Colonic mucosa (tissue), 4 donors: ENCODE results near the gene G0S2. TPM values are rescaled to one million over a fixed set of nuclear protein-coding genes. Genes with fewer than 3 reads are reported as not detected.

Source experiments
- DNase-seq: peaks from one replicate; pipeline ENCODE4 v3.0.0-alpha.2; 2020
- H3K27ac ChIP-seq: fragments of 200-600 bp; one replicate; pipeline ENCODE4 v1.8.0; 2021
- H3K27me3 ChIP-seq: fragments of 200-600 bp; one replicate; pipeline ENCODE4 v1.8.0; 2021
- H3K36me3 ChIP-seq: fragments of 200-600 bp; one replicate; pipeline ENCODE4 v1.8.0; 2021
- H3K4me1 ChIP-seq: fragments of 200-600 bp; one replicate; pipeline ENCODE4 v1.8.0; 2021; ENCODE audit warnings: mild to moderate bottlenecking
- H3K4me3 ChIP-seq: fragments of 200-600 bp; one replicate; pipeline ENCODE4 v1.8.0; 2021
- H3K9ac ChIP-seq, 2 donors: one replicate each; pipeline ENCODE4 v1.7.0; 2013; ENCODE audit warnings: control low read depth in 2 of 2, low read depth in 2 of 2, low read length in 2 of 2
- H3K9me3 ChIP-seq: fragments of 200-600 bp; one replicate; pipeline ENCODE4 v1.8.0; 2021
- intact Hi-C: fragments of 100-400 bp; cut with DNase I; formaldehyde crosslinking; loops from one replicate; pipeline ENCODE4 v1.14.1; 2022
- total RNA-seq, 2 donors: library from RNA; stranded (reverse); fragmentation: NEBNext Ultra II Directional in 1 of 2; extraction: Animal tissue kit (Norgen Biotek cat#: 25700) in 1 of 2; gene quantifications; one replicate each; pipeline ENCODE4 v1.2.1, GENCODE V29; 2021
- TF ChIP-seq, protein P1 (sequence below): fragments of 200-600 bp; IDR thresholded peaks from one replicate; pipeline ENCODE4 v1.8.0; 2022; ENCODE audit warnings: antibody characterized with exemption, mild to moderate bottlenecking
- donor health status: healthy.
- donor health status: DM: no; HTN: no; CAD: no.
- donor health status: DM: no; HTN: no; CAD: no.

Gene G0S2
- total RNA-seq, 2 donors from 2014 or later, result 24.3 to 24.7 TPM

DNA sequence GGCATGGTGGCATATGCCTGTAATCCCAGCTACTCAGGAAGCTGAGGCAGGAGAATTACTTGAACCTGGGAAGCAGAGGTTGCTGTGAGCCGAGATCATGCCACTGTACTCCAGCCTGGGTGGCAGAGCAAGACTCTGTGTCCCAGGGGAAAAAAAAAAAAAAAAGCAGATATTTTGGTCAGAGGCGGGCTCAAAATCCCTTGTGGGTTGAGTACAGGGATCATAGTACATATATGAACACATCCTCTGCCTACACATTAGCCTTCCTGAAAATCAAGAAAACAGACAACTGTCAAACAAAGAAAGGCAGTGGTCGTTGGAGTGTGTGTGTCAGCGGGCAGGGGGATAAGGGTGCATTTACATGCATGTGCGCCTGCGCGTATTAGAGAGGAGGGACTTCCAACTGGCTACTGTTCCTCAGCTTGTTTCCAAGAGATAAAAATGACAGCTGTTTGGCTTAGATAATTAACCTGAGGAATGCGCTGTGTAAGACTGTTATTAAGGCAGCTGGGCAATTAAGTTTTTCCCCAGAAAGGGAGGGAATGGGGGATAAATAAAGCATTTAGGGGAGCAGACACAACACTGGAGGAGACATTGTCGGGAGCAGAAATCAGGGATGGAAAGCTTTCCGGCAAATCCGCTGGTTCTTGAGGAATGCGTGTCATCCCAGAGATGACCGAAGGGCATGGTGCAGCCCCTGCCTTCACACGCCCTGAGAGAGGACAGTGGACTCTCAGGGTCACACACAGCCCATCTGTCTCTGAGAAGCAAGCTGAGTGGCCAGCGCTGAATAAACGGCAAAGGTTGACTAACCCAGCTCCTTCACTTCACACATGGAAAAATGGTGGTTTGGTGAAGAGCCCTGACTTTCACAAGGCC, 29.4 kb upstream of the G0S2 start:
- TF ChIP-seq, protein P1, sequence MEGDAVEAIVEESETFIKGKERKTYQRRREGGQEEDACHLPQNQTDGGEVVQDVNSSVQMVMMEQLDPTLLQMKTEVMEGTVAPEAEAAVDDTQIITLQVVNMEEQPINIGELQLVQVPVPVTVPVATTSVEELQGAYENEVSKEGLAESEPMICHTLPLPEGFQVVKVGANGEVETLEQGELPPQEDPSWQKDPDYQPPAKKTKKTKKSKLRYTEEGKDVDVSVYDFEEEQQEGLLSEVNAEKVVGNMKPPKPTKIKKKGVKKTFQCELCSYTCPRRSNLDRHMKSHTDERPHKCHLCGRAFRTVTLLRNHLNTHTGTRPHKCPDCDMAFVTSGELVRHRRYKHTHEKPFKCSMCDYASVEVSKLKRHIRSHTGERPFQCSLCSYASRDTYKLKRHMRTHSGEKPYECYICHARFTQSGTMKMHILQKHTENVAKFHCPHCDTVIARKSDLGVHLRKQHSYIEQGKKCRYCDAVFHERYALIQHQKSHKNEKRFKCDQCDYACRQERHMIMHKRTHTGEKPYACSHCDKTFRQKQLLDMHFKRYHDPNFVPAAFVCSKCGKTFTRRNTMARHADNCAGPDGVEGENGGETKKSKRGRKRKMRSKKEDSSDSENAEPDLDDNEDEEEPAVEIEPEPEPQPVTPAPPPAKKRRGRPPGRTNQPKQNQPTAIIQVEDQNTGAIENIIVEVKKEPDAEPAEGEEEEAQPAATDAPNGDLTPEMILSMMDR, result no peak
- Histone ChIP-seq H3K4me3 (no peak overlapping the region), H3K9me3 (no peaks in the 10 kb centered on the region), H3K9ac (no peak overlapping the region), H3K27ac (peak overlapping the region; percentile 6), H3K36me3 (no peaks in the 10 kb centered on the region), H3K4me1 (peaks cover 40% of the 10 kb centered on the region), H3K27me3 (no peaks in the 10 kb centered on the region)
- intact Hi-C loops, result loop anchor here (5.0 kb wide), 1 partner anchor 41 kb away; no protein-coding TSS in a partner anchor
- DNase-seq, result no peak

DNA sequence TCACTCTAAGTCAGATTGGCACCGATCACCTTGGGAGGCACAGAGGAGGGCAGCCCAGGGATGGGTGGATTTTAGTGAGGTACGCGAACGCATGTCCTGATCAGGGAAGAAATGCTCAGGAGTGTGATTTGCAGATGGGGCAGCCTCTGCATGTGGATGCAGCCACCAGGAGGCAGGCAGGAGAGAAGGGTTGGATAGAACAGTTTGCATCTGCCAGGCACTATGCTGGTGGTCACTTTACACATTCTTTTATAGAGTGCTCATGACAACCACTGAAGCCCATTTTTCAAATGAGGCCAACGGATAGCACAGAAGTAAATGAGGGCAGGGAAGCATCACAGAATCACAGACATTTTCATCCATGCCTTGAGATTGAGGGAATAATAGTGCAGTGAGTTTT, 28.7 kb upstream of the G0S2 start:
- H3K4me1 ChIP-seq, result peaks cover 34% of the 10 kb centered on the region
- peak overlapping the region; percentile 6 for H3K27ac ChIP-seq
- no peaks in the 10 kb centered on the region for H3K9me3 ChIP-seq
- H3K4me3 ChIP-seq, result no peak overlapping the region
- no peak for DNase-seq
- no peak overlapping the region for H3K9ac ChIP-seq
- no peaks in the 10 kb centered on the region for H3K36me3 ChIP-seq
- intact Hi-C loops, result loop anchor here (5.0 kb wide), 1 partner anchor 41 kb away; no protein-coding TSS in a partner anchor
- TF ChIP-seq, protein P1, result no peak
- H3K27me3 ChIP-seq, result no peaks in the 10 kb centered on the region

- TF ChIP-seq, protein P1, result no peak
- H3K4me3 ChIP-seq, result no peak overlapping the region
- no peak overlapping the region for H3K27ac ChIP-seq
- H3K9ac ChIP-seq, result no peak overlapping the region
- H3K9me3 ChIP-seq, result no peaks in the 10 kb centered on the region
- H3K4me1 ChIP-seq, result peaks cover 30% of the 10 kb centered on the region
- no peaks in the 10 kb centered on the region for H3K27me3 ChIP-seq
- intact Hi-C loops, result loop anchor here (5.0 kb wide), 1 partner anchor 40 kb away; no protein-coding TSS in a partner anchor
- no peaks in the 10 kb centered on the region for H3K36me3 ChIP-seq
- DNase-seq, result no peak
Measured at GRCh38 chr1:209647156-209647555, 28.1 kb upstream of the G0S2 start.

GRCh38 chr1:209648346-209648745, 26.9 kb upstream of the G0S2 start:
- Histone ChIP-seq H3K4me3 (no peak overlapping the region), H3K9ac (no peak overlapping the region), H3K27me3 (no peaks in the 10 kb centered on the region), H3K9me3 (no peaks in the 10 kb centered on the region), H3K36me3 (no peaks in the 10 kb centered on the region), H3K4me1 (peaks cover 24% of the 10 kb centered on the region), H3K27ac (peak overlapping the region; percentile 89)
- intact Hi-C loops, result loop anchor here (5.0 kb wide), 1 partner anchor 39 kb away; no protein-coding TSS in a partner anchor
- DNase-seq, result no peak
- TF ChIP-seq, protein P1, result no peak

GRCh38 chr1:209648931-209649776, 26.1 kb upstream of the G0S2 start:
- Histone ChIP-seq H3K9ac (no peak overlapping the region), H3K4me3 (no peak overlapping the region)
- peak; percentile 59 for DNase-seq

More at GRCh38 chr1:209648931-209649776, 26.1 kb upstream of the G0S2 start:
- Histone ChIP-seq H3K27ac (peak overlapping the region; percentile 89), H3K27me3 (no peaks in the 10 kb centered on the region), H3K36me3 (no peaks in the 10 kb centered on the region), H3K4me1 (peaks cover 25% of the 10 kb centered on the region), H3K9me3 (no peaks in the 10 kb centered on the region)
- TF ChIP-seq, protein P1, result no peak
- intact Hi-C loops, result loop anchor here (5.0 kb wide), 1 partner anchor 38 kb away; no protein-coding TSS in a partner anchor
